Body of pancreas (tissue), 4 donors: Measurements from ENCODE around the gene MCRIP1. TPM values are rescaled to one million over a fixed set of nuclear protein-coding genes. Genes with fewer than 3 reads are reported as not detected.
A peak's percentile ranks its signal among the peaks of the same experiment; 100 is the strongest.

Source experiments
- ATAC-seq: fragments of 150-250 bp; one replicate; pipeline ENCODE4 v1.9.1; 2016
- DNase-seq, 4 donors: peaks; one replicate each; pipeline ENCODE4 v3.0.0-alpha.2; 2019
- H3K27ac ChIP-seq, 4 donors: fragments of 200-600 bp; sonication (generic); 1 replicate in 3 of 4; 2 replicates in 1 of 4; pipeline versions ENCODE4 v1.5.1 to v1.6.1; 2016 to 2019; ENCODE audit warnings: mild to moderate bottlenecking in 1 of 4, mixed read lengths in 1 of 4, moderate library complexity in 1 of 4
- H3K27me3 ChIP-seq, 2 donors: fragments of 200-600 bp; sonication (generic); one replicate each; pipeline ENCODE4 v1.6.0; 2016; ENCODE audit warnings: mild to moderate bottlenecking in 1 of 2
- H3K36me3 ChIP-seq, 2 donors: fragments of 200-600 bp; sonication (generic); replicated peaks in 1 of 2; 2 replicates each; pipeline ENCODE4 v1.5.1; 2016; ENCODE audit warnings: low read depth in 2 of 2; ENCODE audit not compliant: insufficient read depth in 1 of 2
- H3K4me1 ChIP-seq: fragments of 200-600 bp; sonication (generic); one replicate; pipeline ENCODE4 v1.6.0; 2016
- H3K4me3 ChIP-seq, 2 donors: fragments of 200-600 bp; sonication (generic); 1 replicate in 1 of 2; 2 replicates in 1 of 2; pipeline ENCODE4 v1.5.1; 2016 to 2019
- H3K9me3 ChIP-seq, 3 donors: fragments of 200-600 bp; sonication (generic); 1 replicate in 2 of 3; 2 replicates in 1 of 3; pipeline ENCODE4 v1.5.1; 2016
- POLR2A ChIP-seq, 3 donors: fragments of 450-650 bp; IDR thresholded peaks; one replicate each; pipeline ENCODE4 v1.6.1; 2016; ENCODE audit warnings: antibody characterized with exemption in 3 of 3, mild to moderate bottlenecking in 2 of 3
- WGBS, 2 donors: methylation state at CpG; one replicate each; pipeline ENCODE4 v1.1.5; 2017; 5-methylcytosine and 5-hydroxymethylcytosine counted together
- intact Hi-C: fragments of 100-400 bp; cut with DNase I; formaldehyde crosslinking; loops from one replicate; pipeline ENCODE4 v1.15.1; 2023
- total RNA-seq, 2 donors: library from RNA; depleted of rRNA; stranded (reverse); fragments of >200 nt; gene quantifications; one replicate each; pipeline ENCODE4 v1.1.0, GENCODE V29; 2016
- TF ChIP-seq, protein P1 (sequence below), 7 experiments: fragments of 450-650 bp in 4 of 7; fragments of 200-600 bp in 3 of 7; sonication (generic) in 3 of 7; IDR thresholded peaks; one replicate each; pipeline ENCODE4 v1.5.1; 2016 to 2019; ENCODE audit warnings: antibody characterized with exemption in 7 of 7

MCRIP1 gene
- total RNA-seq, 2 donors from 2014 or later, result 46.1 to 65.6 TPM

GRCh38 chr17:81865733-81866439 is 32.8 kb upstream of the MCRIP1 start:
- Histone ChIP-seq H3K4me1 (peaks cover 84% of the 10 kb centered on the region), H3K36me3 (no peaks in the 10 kb centered on the region), H3K4me3 (no peak overlapping the region), H3K27me3 (no peaks in the 10 kb centered on the region), H3K27ac (peak overlapping the region; percentile 91 to 98 (median 96)), H3K9me3 (no peaks in the 10 kb centered on the region)
- intact Hi-C loops, result no loop called here
- DNase-seq (peak; percentile 97 to 99 (median 98)), ATAC-seq (peak; percentile 62)
- TF ChIP-seq, protein P1, sequence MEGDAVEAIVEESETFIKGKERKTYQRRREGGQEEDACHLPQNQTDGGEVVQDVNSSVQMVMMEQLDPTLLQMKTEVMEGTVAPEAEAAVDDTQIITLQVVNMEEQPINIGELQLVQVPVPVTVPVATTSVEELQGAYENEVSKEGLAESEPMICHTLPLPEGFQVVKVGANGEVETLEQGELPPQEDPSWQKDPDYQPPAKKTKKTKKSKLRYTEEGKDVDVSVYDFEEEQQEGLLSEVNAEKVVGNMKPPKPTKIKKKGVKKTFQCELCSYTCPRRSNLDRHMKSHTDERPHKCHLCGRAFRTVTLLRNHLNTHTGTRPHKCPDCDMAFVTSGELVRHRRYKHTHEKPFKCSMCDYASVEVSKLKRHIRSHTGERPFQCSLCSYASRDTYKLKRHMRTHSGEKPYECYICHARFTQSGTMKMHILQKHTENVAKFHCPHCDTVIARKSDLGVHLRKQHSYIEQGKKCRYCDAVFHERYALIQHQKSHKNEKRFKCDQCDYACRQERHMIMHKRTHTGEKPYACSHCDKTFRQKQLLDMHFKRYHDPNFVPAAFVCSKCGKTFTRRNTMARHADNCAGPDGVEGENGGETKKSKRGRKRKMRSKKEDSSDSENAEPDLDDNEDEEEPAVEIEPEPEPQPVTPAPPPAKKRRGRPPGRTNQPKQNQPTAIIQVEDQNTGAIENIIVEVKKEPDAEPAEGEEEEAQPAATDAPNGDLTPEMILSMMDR (IDR thresholded peaks at IDR 0.05), result no peak
- peak; percentile 76 to 80 (median 79) for TF ChIP-seq POLR2A (IDR thresholded peaks at IDR 0.05)
- WGBS, 2 donors, result 29 to 57% methylated on average over 11 to 18 of the region's 18 CpGs

DNA sequence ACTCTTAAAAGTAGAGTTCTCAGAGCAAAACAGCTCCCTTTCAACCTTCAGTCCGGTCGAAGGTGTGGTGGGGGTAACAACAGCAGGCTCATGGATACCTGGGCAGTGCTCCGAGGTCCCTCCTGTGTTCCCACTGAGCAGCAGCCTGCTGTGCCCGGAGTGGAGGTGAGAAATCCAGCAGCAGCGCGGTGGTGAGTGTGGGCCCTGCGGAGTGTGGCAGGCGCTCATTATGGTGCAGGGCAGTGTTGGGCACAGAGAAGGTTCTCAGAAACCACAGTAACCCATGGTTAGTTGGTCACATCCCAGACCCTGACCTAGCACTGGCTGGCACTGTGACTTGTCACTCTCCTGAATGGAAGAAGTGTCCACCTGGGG is 32.3 kb upstream of the MCRIP1 start:
- WGBS, 2 donors, result 20 to 42% methylated on average over 1 to 8 of the region's 8 CpGs
- TF ChIP-seq, protein P1 (IDR thresholded peaks at IDR 0.05), result no peak
- TF ChIP-seq POLR2A (IDR thresholded peaks at IDR 0.05), result no peak
- peak overlapping the region; percentile 90 to 98 (median 96) for H3K27ac ChIP-seq

GRCh38 chr17:81863833-81864768 is 31.0 kb upstream of the MCRIP1 start:
- WGBS, 2 donors, result 46 to 52% methylated on average over 9 of the region's 9 CpGs
- intact Hi-C loops, result no loop called here
- Histone ChIP-seq H3K36me3 (no peaks in the 10 kb centered on the region), H3K4me3 (no peak overlapping the region), H3K27ac (peak overlapping the region; percentile 60 to 98 (median 96)), H3K9me3 (no peaks in the 10 kb centered on the region), H3K4me1 (peaks cover 76% of the 10 kb centered on the region), H3K27me3 (no peaks in the 10 kb centered on the region)
- DNase-seq (peak in 3 of 4 donors; percentile 30 to 59 (median 55)), ATAC-seq (no peak)
- peak in 1 of 3 donors; percentile 2 for TF ChIP-seq POLR2A (IDR thresholded peaks at IDR 0.05)
- TF ChIP-seq, protein P1 (IDR thresholded peaks at IDR 0.05), result peak in 1 of 7 experiments; percentile 3

More for the DNA sequence above, 32.3 kb upstream of the MCRIP1 start:
- intact Hi-C loops, result no loop called here
- Histone ChIP-seq H3K4me1 (peaks cover 84% of the 10 kb centered on the region), H3K9me3 (no peaks in the 10 kb centered on the region), H3K27me3 (no peaks in the 10 kb centered on the region), H3K4me3 (no peak overlapping the region), H3K36me3 (no peaks in the 10 kb centered on the region)
- DNase-seq (no peak), ATAC-seq (no peak)

GRCh38 chr17:81863123-81863675 is 30.1 kb upstream of the MCRIP1 start:
- H3K36me3 ChIP-seq, result no peaks in the 10 kb centered on the region
- no peaks in the 10 kb centered on the region for H3K9me3 ChIP-seq
- H3K4me1 ChIP-seq, result peaks cover 76% of the 10 kb centered on the region
- peak in 2 of 3 donors; percentile 10 to 41 for TF ChIP-seq POLR2A (IDR thresholded peaks at IDR 0.05)
- TF ChIP-seq, protein P1 (IDR thresholded peaks at IDR 0.05), result no peak
- H3K27me3 ChIP-seq, result no peaks in the 10 kb centered on the region
- intact Hi-C loops, result no loop called here
- no peak overlapping the region for H3K4me3 ChIP-seq
- no peak for ATAC-seq
- DNase-seq, result peak in 3 of 4 donors; percentile 59 to 72 (median 70)
- WGBS, 2 donors, result 25 to 48% methylated on average over 6 of the region's 6 CpGs
- peak overlapping the region; percentile 60 to 98 (median 96) for H3K27ac ChIP-seq
